Skeletal muscle tissue (tissue), 4 donors: ENCODE results near the gene EMID1. TPM values are rescaled to one million over a fixed set of nuclear protein-coding genes. Genes with fewer than 3 reads are reported as not detected.

Experiments
- H3K27ac ChIP-seq: one replicate; pipeline ENCODE4 v1.7.0; 2013; ENCODE audit warnings: mild to moderate bottlenecking, low read depth, low read length, inconsistent platforms
- H3K27me3 ChIP-seq, 3 donors: one replicate each; pipeline ENCODE4 v1.7.0; 2013; ENCODE audit warnings: low read length in 3 of 3; ENCODE audit not compliant: control insufficient read depth in 3 of 3, insufficient read depth in 3 of 3
- H3K36me3 ChIP-seq, 3 donors: one replicate each; pipeline ENCODE4 v1.7.0; 2013; ENCODE audit warnings: low read length in 3 of 3; ENCODE audit not compliant: control insufficient read depth in 3 of 3, insufficient read depth in 3 of 3
- H3K4me1 ChIP-seq, 3 donors: one replicate each; pipeline ENCODE4 v1.7.0; 2013; ENCODE audit warnings: low read length in 3 of 3, mild to moderate bottlenecking in 3 of 3; ENCODE audit not compliant: control insufficient read depth in 3 of 3, insufficient read depth in 3 of 3
- H3K4me3 ChIP-seq, 3 donors: one replicate each; pipeline ENCODE4 v1.7.0; 2013; ENCODE audit warnings: low read length in 3 of 3
- H3K9ac ChIP-seq, 3 donors: one replicate each; pipeline ENCODE4 v1.7.0; 2013; ENCODE audit warnings: low read length in 3 of 3, mild to moderate bottlenecking in 3 of 3, moderate library complexity in 2 of 3, low read depth in 1 of 3
- H3K9me3 ChIP-seq, 3 donors: one replicate each; pipeline ENCODE4 v1.7.0; 2013; ENCODE audit warnings: low read length in 3 of 3; ENCODE audit not compliant: control insufficient read depth in 3 of 3
- total RNA-seq: library from RNA; depleted of rRNA; stranded (reverse); fragments of >200 nt; gene quantifications from one replicate; pipeline ENCODE4 v1.2.3, GENCODE V29; 2014
- donor health status: Osteomylitis.

Gene EMID1
- total RNA-seq, 1 donor from 2014 or later = 6.3 TPM

DNA sequence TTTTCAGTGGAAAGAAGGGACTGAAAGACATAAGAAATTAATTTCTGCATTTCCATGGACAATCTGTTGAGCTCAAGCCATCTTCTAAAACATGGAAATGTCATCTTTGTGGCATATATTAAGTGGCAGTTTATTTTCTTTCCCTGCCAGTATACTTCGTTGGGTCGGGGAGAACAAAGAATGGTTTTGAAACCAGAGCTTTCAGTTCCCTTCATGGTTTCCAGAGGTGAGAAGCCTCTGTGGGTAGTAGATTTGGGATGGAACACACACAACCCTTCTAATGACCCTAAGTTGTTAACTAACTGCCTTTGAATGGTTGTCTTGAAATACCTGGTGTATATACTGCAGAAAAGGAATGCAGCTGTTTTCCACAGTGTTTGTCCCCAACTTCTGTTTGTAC, 83.1 kb downstream of the EMID1 start:
- Histone ChIP-seq H3K4me3 (no peak overlapping the region), H3K9me3 (no peaks in the 10 kb centered on the region), H3K27me3 (no peaks in the 10 kb centered on the region), H3K4me1 (peaks cover 0 to 3% (median 2%) of the 10 kb centered on the region in 3 donors), H3K27ac (no peak overlapping the region), H3K9ac (no peak overlapping the region), H3K36me3 (peaks cover 48 to 81% (median 74%) of the 10 kb centered on the region in 3 donors)

DNA sequence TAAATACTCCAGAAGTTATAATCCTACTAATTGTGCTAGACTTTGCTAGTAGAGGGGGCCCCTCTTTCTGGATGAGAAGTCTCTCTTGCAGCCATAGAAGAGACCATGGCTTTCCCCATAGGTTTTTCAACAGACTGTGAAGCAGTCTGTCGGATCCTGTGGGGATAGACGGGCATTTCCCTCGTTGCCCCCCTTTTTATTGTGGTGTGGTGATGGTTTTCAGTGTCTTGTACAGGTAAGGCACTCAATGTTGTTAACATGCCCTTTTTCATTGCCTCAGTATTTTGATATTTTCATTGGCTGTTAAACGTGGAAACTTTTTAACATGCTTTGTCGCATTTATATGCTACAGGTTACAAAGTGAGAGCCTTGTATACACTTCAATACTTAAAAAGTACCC, 84.4 kb downstream of the EMID1 start:
- H3K9ac ChIP-seq = no peak overlapping the region
- H3K27me3 ChIP-seq = no peaks in the 10 kb centered on the region
- peaks cover 47 to 75% (median 69%) of the 10 kb centered on the region in 3 donors for H3K36me3 ChIP-seq

DNA sequence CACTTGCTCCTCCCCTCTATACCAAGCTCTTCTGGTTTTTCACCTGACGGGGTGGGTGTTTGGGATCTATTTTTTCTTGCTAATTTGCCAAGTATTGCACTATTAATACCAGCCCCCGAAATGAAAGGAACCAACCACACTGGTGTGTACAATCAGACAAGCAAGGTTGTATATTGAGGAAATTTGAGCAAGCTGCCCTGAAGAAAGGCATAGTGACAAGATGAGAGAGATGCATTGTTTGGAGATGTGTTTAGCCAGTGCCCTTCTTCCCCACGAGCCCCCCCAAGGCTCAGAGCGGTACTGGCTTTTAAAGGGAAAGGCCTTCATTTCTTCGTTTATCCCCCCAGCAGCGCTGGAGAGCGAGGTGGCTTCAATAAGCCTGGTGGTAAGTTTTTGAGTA, 85.5 kb downstream of the EMID1 start:
- H3K27me3 ChIP-seq = no peaks in the 10 kb centered on the region
- H3K9ac ChIP-seq = no peak overlapping the region
- peaks cover 0 to 3% (median 2%) of the 10 kb centered on the region in 3 donors for H3K4me1 ChIP-seq
- no peak overlapping the region for H3K4me3 ChIP-seq
- H3K27ac ChIP-seq = no peak overlapping the region
- no peaks in the 10 kb centered on the region for H3K9me3 ChIP-seq
- peaks cover 53 to 81% (median 70%) of the 10 kb centered on the region in 3 donors for H3K36me3 ChIP-seq

More for the DNA sequence above, 84.4 kb downstream of the EMID1 start:
- Histone ChIP-seq H3K4me1 (peaks cover 0 to 3% (median 2%) of the 10 kb centered on the region in 3 donors), H3K27ac (no peak overlapping the region), H3K9me3 (no peaks in the 10 kb centered on the region), H3K4me3 (no peak overlapping the region)

DNA sequence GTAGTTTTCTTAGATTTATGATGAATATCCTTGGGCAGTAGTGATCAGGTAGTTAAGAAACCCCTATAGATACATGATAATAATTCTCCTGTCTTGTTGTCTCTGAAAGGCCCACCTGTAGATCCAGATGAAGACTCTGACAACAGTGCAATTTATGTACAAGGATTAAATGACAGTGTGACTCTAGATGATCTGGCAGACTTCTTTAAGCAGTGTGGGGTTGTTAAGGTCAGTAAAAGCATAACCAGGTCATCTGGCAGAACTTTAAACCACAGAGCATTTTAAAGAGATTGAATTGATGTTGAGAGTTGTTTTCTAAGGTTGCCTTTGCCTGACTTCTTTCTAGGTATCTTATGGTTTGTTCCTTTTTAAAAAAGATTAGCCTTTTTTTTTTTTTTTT, 86.7 kb downstream of the EMID1 start:
- Histone ChIP-seq H3K27me3 (no peaks in the 10 kb centered on the region), H3K27ac (no peak overlapping the region), H3K4me3 (no peak overlapping the region), H3K9ac (no peak overlapping the region), H3K4me1 (peaks cover 0 to 3% (median 2%) of the 10 kb centered on the region in 3 donors), H3K36me3 (peaks cover 58 to 86% (median 76%) of the 10 kb centered on the region in 3 donors), H3K9me3 (no peaks in the 10 kb centered on the region)

DNA sequence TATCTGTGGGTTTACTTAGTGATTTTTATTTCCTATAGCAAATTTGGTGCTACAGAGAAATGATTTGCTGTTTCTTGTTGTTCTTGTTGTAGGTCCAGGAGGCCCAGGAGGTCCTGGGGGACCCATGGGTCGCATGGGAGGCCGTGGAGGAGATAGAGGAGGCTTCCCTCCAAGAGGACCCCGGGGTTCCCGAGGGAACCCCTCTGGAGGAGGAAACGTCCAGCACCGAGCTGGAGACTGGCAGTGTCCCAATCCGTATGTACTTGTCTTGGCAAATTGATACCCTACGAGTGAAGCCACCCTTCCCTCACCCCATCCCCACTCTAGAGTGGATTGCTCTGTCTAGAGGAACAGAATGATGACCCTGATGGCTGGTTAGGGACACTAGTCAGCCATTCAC, 92.9 kb downstream of the EMID1 start:
- peaks cover 7 to 21% (median 14%) of the 10 kb centered on the region in 3 donors for H3K4me1 ChIP-seq
- no peaks in the 10 kb centered on the region for H3K27me3 ChIP-seq
- H3K27ac ChIP-seq = no peak overlapping the region
- H3K4me3 ChIP-seq = no peak overlapping the region
- H3K9ac ChIP-seq = no peak overlapping the region
- no peaks in the 10 kb centered on the region for H3K9me3 ChIP-seq
- H3K36me3 ChIP-seq = peaks cover 60 to 66% (median 61%) of the 10 kb centered on the region in 3 donors

DNA sequence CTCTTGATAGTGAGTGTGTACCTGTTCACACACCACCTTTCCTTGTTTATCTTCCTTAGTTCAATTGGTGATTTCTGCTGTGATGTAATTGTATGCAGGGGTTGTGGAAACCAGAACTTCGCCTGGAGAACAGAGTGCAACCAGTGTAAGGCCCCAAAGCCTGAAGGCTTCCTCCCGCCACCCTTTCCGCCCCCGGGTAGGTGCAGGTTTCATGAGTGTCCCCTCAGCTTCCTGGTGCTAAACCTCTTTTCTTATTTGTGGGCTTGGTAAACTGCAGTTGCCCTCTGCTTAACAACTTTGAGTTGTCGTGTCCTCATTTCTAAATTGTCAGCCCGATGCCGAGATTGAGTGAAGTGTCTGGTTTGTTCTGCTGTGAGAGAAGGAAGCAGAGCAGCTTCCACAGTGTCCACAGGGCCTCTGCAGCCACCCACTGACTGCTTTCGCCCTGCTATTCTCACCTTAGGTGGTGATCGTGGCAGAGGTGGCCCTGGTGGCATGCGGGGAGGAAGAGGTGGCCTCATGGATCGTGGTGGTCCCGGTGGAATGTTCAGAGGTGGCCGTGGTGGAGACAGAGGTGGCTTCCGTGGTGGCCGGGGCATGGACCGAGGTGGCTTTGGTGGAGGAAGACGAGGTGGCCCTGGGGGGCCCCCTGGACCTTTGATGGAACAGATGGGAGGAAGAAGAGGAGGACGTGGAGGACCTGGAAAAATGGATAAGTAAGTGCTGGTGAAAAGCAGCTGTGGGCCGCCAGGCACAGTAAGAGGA, 93.6 kb downstream of the EMID1 start:
- peaks cover 55 to 60% (median 56%) of the 10 kb centered on the region in 3 donors for H3K36me3 ChIP-seq
- no peaks in the 10 kb centered on the region for H3K9me3 ChIP-seq

DNA sequence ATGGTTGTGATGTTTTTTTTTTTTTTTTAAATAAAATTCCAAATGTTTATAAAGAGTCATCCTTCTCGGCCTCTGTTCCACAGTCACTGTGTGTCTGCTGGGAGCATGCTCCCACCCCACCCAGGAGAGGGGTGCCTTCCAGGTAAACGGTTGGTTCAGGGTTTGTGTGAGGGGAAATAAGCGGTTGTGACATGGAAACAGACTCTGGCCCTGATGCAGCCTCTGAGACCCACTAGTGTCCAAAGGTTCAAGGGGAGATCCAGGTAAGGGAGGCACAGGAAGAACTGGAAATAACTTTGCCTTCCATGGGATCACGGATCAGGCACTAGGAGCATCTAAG, 94.7 kb downstream of the EMID1 start:
- peaks cover 50 to 53% (median 51%) of the 10 kb centered on the region in 3 donors for H3K36me3 ChIP-seq
- H3K9me3 ChIP-seq = no peaks in the 10 kb centered on the region
- H3K27ac ChIP-seq = no peak overlapping the region
- no peak overlapping the region for H3K4me3 ChIP-seq
- H3K9ac ChIP-seq = no peak overlapping the region
- H3K27me3 ChIP-seq = no peaks in the 10 kb centered on the region
- H3K4me1 ChIP-seq = peaks cover 7 to 21% (median 14%) of the 10 kb centered on the region in 3 donors

More for the DNA sequence above, 93.6 kb downstream of the EMID1 start:
- Histone ChIP-seq H3K4me3 (no peak overlapping the region), H3K27ac (no peak overlapping the region), H3K27me3 (no peaks in the 10 kb centered on the region), H3K9ac (no peak overlapping the region), H3K4me1 (peaks cover 7 to 21% (median 14%) of the 10 kb centered on the region in 3 donors)

- peaks cover 9 to 24% (median 17%) of the 10 kb centered on the region in 3 donors for H3K4me1 ChIP-seq
- H3K36me3 ChIP-seq = peaks cover 44 to 47% (median 46%) of the 10 kb centered on the region in 3 donors
- H3K9ac ChIP-seq = no peak overlapping the region
- H3K4me3 ChIP-seq = no peak overlapping the region
- no peaks in the 10 kb centered on the region for H3K27me3 ChIP-seq
- H3K27ac ChIP-seq = no peak overlapping the region
- no peaks in the 10 kb centered on the region for H3K9me3 ChIP-seq
Measured at GRCh38 chr22:29300807-29301601, 95.3 kb downstream of the EMID1 start.

DNA sequence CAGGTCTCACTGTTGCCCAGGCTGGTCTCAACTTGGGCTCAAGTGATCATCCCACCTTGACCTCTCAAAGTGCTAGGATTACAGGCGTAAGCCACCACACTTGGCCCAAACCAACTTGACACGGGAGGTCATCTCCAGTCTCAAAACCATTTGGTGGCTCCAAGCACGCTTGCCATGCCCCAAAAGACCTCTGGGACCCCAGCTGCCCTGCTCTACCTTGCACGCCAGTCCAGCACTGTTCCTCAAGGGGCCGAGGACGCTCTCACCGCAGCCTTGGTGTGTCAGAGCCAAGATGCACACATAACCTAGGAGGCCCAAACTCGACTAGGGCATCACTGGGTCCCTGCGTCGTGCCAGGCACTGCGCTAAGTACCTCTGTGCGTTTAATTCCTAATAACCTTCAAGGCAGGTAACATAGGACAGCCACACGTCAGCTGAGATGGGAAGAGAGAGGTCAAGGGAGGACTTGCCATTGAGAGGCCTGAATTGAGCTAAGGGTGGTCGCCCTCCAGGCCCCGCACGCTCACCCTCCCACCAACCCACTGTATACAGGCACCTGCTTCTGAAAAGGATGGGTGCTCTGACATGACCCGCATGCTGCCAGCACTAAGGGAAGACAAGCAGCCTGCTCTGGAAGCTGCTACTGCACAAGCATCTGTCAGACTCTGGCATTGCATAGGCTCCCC, 96.2 kb downstream of the EMID1 start:
- Histone ChIP-seq H3K27ac (no peak overlapping the region), H3K27me3 (no peaks in the 10 kb centered on the region), H3K36me3 (peaks cover 36 to 39% (median 37%) of the 10 kb centered on the region in 3 donors), H3K4me3 (no peak overlapping the region), H3K4me1 (peaks cover 13 to 29% (median 22%) of the 10 kb centered on the region in 3 donors), H3K9me3 (no peaks in the 10 kb centered on the region), H3K9ac (no peak overlapping the region)
